Activated CD8-positive, alpha-beta memory T cell treated with anti-CD3 and anti-CD28 coated beads for 36 hours (primary cell): ENCODE data around the gene SPOCK1. TPM values are rescaled to one million over a fixed set of nuclear protein-coding genes. Genes with fewer than 3 reads are reported as not detected.

Source experiments
- CTCF ChIA-PET: fragments of 350-600 bp; sonication (Branson Sonifier 250); formaldehyde crosslinking; loops from one replicate; lab custom pipeline; 2021; ENCODE audit warnings: antibody characterized with exemption; lab: Charles Lee
- POLR2A ChIA-PET: fragments of 350-600 bp; sonication (Branson Sonifier 250); formaldehyde crosslinking; loops from one replicate; lab custom pipeline; 2021; ENCODE audit warnings: antibody characterized with exemption; lab: Charles Lee
- total RNA-seq, 2 experiments: library from RNA; stranded (reverse); gene quantifications; one replicate each; pipeline ENCODE4 v1.2.3, GENCODE V29; 2021

Gene SPOCK1
- total RNA-seq, 2 experiments from 2014 or later = not detected

DNA sequence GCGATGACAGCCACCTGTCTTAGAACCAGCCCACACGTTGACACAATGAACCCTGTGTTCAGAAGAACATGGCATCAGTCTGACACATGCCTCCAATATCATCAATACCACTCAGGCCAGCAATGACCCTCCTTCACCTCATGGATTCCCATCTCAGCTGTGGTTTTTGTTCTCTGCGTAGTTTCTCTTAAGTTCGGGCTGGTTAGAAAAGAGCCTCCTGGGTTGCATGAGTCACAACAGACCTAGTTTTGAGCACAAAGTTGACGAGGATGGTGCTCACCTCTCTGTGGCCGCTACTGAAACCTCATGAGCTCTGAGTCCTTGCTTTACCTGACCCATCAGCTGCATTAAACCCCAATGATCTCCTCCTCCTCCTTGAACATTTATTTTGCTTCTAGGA, 299.9 kb downstream of the SPOCK1 start:
- ChIA-PET CTCF (no interaction called here), POLR2A (no interaction called here)

GRCh38 chr5:137195483-137195882, 303.6 kb downstream of the SPOCK1 start:
- POLR2A ChIA-PET = no interaction called here
- CTCF ChIA-PET = no interaction called here

GRCh38 chr5:137194300-137194699, 304.8 kb downstream of the SPOCK1 start:
- POLR2A ChIA-PET = no interaction called here

DNA sequence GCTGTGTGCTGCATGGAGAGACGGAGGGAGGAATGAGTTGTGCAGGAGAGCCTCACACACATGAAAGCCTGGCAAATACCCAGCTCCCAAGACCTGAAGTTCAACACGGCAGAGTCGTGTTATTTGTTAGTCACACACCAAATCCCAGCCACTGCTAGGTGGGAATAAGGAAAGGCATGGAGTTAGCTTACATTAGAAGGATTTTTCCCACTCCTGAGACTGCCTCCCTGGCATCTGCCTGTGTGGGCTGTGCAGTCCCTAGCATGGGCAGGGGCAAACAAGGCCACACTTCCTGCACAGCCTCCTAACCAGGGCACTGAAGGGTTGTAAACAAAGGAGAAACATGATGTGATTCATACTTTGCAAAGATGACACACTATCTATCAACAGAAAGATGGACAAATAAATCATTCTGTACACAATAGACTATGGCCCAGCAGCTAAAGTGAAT, 306.8 kb downstream of the SPOCK1 start:
- POLR2A ChIA-PET = no interaction called here
- CTCF ChIA-PET = interaction anchor here (0.7 kb wide), 1 partner anchor 595 kb away, joined by 4 read pairs; no protein-coding TSS in a partner anchor

More at GRCh38 chr5:137194300-137194699, 304.8 kb downstream of the SPOCK1 start:
- CTCF ChIA-PET = no interaction called here

- ChIA-PET POLR2A (no interaction called here), CTCF (no interaction called here)
Observed at GRCh38 chr5:137191179-137191578, 307.9 kb downstream of the SPOCK1 start.

DNA sequence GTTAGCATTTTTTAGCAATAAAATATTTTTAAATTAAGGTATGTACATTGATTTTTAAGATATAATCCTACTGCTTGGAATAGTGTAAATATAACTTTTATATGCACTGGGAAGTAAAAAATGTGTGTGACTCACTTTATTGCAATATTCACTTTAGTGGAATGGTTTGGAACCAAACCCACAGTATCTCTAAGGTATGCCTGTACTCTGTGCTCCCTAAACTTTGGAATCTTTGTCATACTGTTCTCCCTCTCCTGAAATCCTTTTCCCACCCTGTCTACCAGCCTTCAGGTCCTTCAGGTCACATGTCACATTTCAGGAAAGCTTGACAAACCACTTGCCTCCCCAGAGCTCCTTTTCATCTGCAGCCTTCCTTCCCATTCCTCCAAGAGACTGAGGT, 308.7 kb downstream of the SPOCK1 start:
- ChIA-PET CTCF (no interaction called here), POLR2A (no interaction called here)

GRCh38 chr5:137190031-137190430, 309.1 kb downstream of the SPOCK1 start:
- ChIA-PET CTCF (no interaction called here), POLR2A (no interaction called here)

- POLR2A ChIA-PET = no interaction called here
- CTCF ChIA-PET = no interaction called here
Observed at GRCh38 chr5:137188566-137188965, 310.6 kb downstream of the SPOCK1 start.

DNA sequence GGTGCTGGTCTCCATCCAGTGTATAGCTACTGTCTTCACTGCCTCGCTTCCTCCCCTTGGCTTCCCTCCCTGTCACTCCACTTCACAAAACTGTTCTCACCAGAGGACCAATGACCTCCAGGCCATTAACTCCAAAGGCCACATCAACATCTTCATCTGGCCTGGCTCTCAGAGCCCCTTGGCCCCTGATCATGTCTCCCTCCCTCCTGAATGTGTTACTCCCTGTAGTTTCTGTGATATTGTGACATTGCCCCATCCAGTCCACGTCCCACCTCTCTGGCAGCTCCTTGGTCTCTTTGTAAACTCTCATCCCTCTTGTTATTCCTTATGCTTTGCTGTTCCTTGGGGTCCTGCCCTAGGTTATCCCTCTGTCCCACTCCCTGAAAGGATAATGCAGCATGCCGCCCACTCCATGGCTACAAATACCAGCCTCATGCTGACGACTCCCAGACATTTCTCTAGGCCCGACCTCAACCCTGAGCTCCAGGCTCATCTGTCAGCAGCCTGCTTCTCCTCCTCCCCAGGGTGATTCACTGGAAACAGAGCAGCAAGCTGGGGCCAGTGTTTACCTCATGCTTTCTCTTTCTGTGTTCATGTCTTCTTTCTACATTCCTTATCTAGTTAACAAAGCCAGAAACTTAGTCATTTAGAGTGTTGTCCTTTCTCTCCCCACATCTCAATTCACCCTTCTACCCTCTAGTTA, 312.2 kb downstream of the SPOCK1 start:
- CTCF ChIA-PET = no interaction called here
- POLR2A ChIA-PET = no interaction called here

DNA sequence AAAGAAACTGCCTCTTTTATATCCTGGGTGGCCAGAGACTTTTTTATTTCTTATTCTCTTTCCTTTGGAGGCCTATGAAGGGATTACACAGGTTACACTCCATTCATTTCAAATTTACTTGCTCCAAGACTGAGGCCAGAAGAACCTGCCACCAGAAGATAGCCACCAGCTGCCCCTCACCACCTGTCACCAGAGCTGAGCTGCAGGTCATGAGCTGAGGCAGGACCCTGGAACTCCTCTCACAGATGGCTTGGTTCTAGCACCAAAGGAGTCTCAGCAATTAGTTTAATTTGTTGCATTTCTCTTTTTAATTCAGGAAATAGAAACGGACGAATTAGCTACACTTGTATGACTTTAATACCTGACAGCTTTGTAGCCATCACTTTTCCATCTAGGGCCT, 313.9 kb downstream of the SPOCK1 start:
- ChIA-PET CTCF (no interaction called here), POLR2A (no interaction called here)

- CTCF ChIA-PET = no interaction called here
- POLR2A ChIA-PET = no interaction called here
Observed at GRCh38 chr5:137184734-137185133, 314.4 kb downstream of the SPOCK1 start.

DNA sequence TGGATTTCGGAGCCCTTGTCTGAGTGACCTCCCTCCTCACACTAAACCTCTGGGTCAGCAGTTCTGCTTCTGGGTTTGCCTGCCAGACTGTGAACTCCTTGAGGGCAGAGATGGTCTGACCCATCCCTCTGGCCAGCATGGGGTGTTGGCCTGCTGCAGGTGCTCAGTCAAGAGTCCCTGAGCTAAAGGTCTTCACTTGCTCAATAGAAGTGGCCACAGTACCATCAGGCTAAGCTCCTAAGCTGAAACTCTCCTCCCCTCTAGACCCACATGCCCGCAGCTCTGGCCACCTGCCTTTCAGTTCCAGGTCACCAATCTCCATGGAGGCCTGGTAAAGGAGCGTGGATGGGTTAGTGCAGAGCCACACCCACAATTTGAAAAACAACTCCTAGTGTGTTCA, 316.6 kb downstream of the SPOCK1 start:
- POLR2A ChIA-PET = no interaction called here
- CTCF ChIA-PET = no interaction called here

DNA sequence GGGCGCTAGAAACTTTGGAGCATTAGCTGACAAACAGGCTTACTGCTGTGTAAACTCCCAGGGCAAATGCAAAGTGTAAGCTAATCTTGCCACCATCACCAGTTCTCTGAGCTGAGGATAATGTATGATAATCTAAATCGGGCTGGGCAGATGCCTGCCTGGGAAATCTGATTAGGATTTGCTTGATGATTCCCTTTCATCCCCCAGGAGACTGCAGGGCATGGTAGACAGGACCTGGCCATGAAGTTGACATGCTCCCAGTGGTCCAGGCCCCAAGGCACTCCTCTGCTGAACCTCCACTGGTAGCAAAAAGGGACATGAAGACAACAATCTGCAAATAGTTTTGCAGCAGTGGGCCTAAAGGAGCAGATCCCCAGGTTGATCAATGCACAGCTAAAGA, 317.5 kb downstream of the SPOCK1 start:
- POLR2A ChIA-PET = no interaction called here
- CTCF ChIA-PET = no interaction called here

GRCh38 chr5:137179203-137179602, 319.9 kb downstream of the SPOCK1 start:
- ChIA-PET POLR2A (no interaction called here), CTCF (no interaction called here)

DNA sequence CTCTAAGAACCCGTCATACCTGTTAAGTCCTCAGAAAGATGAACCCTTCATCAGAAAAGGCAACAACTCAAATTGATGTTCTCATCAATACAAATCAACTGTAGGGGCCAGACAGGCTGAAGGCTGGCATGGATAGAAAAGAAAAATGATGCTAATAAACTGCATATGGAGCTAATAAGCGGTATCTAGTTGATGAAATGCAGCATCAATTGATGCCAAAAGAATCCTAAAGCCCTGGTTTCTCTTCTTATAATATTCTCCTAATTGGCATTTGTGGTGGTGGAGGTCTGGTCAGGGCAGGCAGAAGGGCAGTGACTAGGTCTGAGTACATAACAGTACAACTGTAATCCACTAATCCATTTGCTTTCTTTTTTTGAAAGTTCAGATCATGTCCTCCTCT, 322.5 kb downstream of the SPOCK1 start:
- CTCF ChIA-PET = no interaction called here
- POLR2A ChIA-PET = no interaction called here

GRCh38 chr5:137176126-137176525, 323.0 kb downstream of the SPOCK1 start:
- ChIA-PET CTCF (no interaction called here), POLR2A (no interaction called here)

GRCh38 chr5:137174196-137174595, 324.9 kb downstream of the SPOCK1 start:
- ChIA-PET CTCF (no interaction called here), POLR2A (no interaction called here)

DNA sequence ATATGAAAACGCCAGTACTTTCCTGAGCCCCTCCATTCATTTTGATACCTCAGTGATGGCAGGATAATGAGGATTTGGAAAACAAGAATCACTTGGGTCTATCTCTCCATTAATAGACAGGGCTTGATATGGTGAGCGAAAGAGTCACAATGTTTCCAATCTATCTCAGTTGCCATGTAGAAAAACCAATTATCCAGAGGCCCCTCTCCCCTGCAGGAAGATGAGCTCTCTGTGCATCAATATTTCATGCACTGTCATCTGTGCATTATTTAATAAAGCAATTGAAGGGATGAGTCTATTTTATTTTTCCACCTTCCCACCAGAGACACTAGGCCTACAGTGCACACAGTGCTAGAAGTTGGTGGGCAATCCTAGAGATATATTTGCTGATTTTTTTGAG, 326.9 kb downstream of the SPOCK1 start:
- ChIA-PET CTCF (no interaction called here), POLR2A (no interaction called here)

DNA sequence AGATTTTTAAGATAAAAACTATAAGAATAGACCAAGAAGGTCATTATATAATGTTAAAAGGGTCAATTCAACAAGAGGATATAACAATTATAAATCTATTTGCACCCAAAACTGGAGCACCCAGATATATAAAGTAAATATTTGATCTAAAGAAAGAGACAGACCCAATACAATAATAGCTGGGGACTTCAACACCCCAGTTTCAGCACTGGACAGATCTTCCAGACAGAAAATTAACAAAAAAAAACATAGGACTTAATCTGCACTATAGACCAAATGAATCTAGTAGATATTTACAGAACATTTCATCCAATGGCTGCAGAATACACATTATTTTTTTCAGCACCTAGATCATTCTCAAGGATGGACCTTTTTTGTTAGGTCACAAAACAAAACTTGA, 331.9 kb downstream of the SPOCK1 start:
- CTCF ChIA-PET = no interaction called here
- POLR2A ChIA-PET = no interaction called here

GRCh38 chr5:137164961-137165360, 334.2 kb downstream of the SPOCK1 start:
- POLR2A ChIA-PET = no interaction called here
- CTCF ChIA-PET = no interaction called here

DNA sequence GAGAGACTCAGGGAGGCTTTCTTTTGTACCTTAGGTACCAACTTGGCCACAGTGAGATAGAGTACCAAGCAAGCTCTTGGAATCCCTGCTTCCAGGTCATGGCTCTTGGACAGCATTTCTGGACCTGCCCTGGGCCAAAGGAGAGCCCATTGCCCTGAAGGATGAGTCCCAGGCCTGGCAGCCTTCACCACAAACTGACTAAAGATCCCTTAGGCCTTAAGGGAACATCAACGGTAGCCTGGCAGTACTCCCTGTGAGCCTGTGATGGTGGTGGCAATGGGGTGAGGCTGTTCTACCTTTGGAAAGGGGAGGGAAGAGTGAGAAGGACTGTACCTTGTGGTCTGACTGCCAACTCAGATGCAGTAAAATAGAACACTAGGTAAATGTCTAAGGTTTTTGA, 334.6 kb downstream of the SPOCK1 start:
- POLR2A ChIA-PET = no interaction called here
- CTCF ChIA-PET = no interaction called here

- ChIA-PET CTCF (no interaction called here), POLR2A (no interaction called here)
Observed at GRCh38 chr5:137158691-137159090, 340.4 kb downstream of the SPOCK1 start.
